H1 (cell line): ENCODE data around the gene HIVEP3. TPM values are rescaled to one million over a fixed set of nuclear protein-coding genes. Genes with fewer than 3 reads are reported as not detected.

Source experiments
- CTCF ChIA-PET: fragments of 300-600 bp; sonication (Branson Sonifier 250); formaldehyde crosslinking; loops from one replicate; lab custom pipeline; 2021; ENCODE audit not compliant: partially characterized antibody; lab: Charles Lee
- POLR2A ChIA-PET: fragments of 300-600 bp; sonication (Branson Sonifier 250); formaldehyde crosslinking; loops from one replicate; lab custom pipeline; 2021; ENCODE audit warnings: inconsistent platforms; ENCODE audit not compliant: partially characterized antibody; lab: Charles Lee
- DNase-seq, 2 experiments: peaks; one replicate each; pipeline versions ENCODE4 v3.0.0 to v3.0.0-alpha.2; 2010 to 2022; ENCODE audit warnings: low spot score in 2 of 2, low read depth in 1 of 2, mixed read lengths in 1 of 2
- FAIRE-seq: peaks from 2 replicates; lab custom pipeline; 2011; peaks lifted over from hg19 to GRCh38; lab: Jason Lieb, UNC
- H2AFZ ChIP-seq: 2 replicates; pipeline ENCODE4 v1.8.1; 2012; ENCODE audit warnings: low read length, inconsistent platforms
- H2AK5ac ChIP-seq: 2 replicates; pipeline ENCODE4 v1.6.1; 2013; ENCODE audit warnings: low read depth, low read length
- H2BK120ac ChIP-seq: replicated peaks from 2 replicates; pipeline ENCODE3; 2013; ENCODE audit warnings: low read depth, low read length, inconsistent platforms
- H2BK12ac ChIP-seq: 2 replicates; pipeline ENCODE4 v1.6.1; 2013; ENCODE audit warnings: low read depth, low read length
- H2BK15ac ChIP-seq: 2 replicates; pipeline ENCODE4 v1.6.1; 2013; ENCODE audit warnings: low read length
- H2BK20ac ChIP-seq: 2 replicates; pipeline ENCODE4 v1.6.1; 2013; ENCODE audit warnings: low read length
- H2BK5ac ChIP-seq: 2 replicates; pipeline ENCODE4 v1.6.1; 2013; ENCODE audit warnings: low read depth, low read length
- H3K14ac ChIP-seq: 2 replicates; pipeline ENCODE4 v1.6.1; 2013; ENCODE audit warnings: inconsistent platforms; ENCODE audit not compliant: insufficient read length
- H3K18ac ChIP-seq: 2 replicates; pipeline ENCODE4 v1.6.1; 2013; ENCODE audit warnings: low read length; ENCODE audit errors: extremely low read depth
- H3K23ac ChIP-seq: 2 replicates; pipeline ENCODE4 v1.6.1; 2013; ENCODE audit warnings: inconsistent platforms; ENCODE audit not compliant: insufficient read length
- H3K23me2 ChIP-seq: 2 replicates; pipeline ENCODE4 v1.6.1; 2013; ENCODE audit warnings: low read depth, low read length
- H3K27ac ChIP-seq: 2 replicates; pipeline ENCODE4 v1.6.1; 2011; ENCODE audit warnings: low read depth, low read length, inconsistent platforms
- H3K27me3 ChIP-seq, 4 experiments: replicated peaks in 1 of 4; 1 replicate in 1 of 4; 2 replicates in 3 of 4; pipeline versions ENCODE4 v1.6.1 to v1.8.1; 2011 to 2013; ENCODE audit warnings: low read length in 3 of 4, mild to moderate bottlenecking in 3 of 4, inconsistent platforms in 2 of 4, mixed read lengths in 2 of 4, moderate library complexity in 1 of 4; ENCODE audit not compliant: control insufficient read depth in 3 of 4, insufficient read depth in 3 of 4; ENCODE audit errors: extremely low read depth in 1 of 4
- H3K36me3 ChIP-seq, 4 experiments: 2 replicates each; pipeline versions ENCODE4 v1.6.1 to v1.8.1; 2011 to 2013; ENCODE audit warnings: mild to moderate bottlenecking in 4 of 4, low read length in 3 of 4, moderate library complexity in 2 of 4, control low read depth in 1 of 4, inconsistent platforms in 1 of 4; ENCODE audit not compliant: insufficient read depth in 4 of 4, control insufficient read depth in 2 of 4
- H3K4ac ChIP-seq: replicated peaks from 2 replicates; pipeline ENCODE3; 2013; ENCODE audit warnings: low read length, low read depth, mixed read lengths, inconsistent platforms; ENCODE audit not compliant: insufficient read length
- H3K4me1 ChIP-seq, 4 experiments: replicated peaks in 1 of 4; 1 replicate in 1 of 4; 2 replicates in 3 of 4; pipeline versions ENCODE4 v1.6.1 to v1.8.1; 2011 to 2013; ENCODE audit warnings: low read length in 3 of 4, inconsistent platforms in 2 of 4, mixed read lengths in 1 of 4; ENCODE audit not compliant: insufficient read depth in 4 of 4, control insufficient read depth in 3 of 4
- H3K4me2 ChIP-seq, 2 experiments: 2 replicates each; pipeline versions ENCODE4 v1.6.1 to v1.8.1; 2011 to 2013; ENCODE audit warnings: low read depth in 2 of 2, low read length in 2 of 2, control low read depth in 1 of 2, inconsistent platforms in 1 of 2, mild to moderate bottlenecking in 1 of 2; ENCODE audit not compliant: insufficient read depth in 1 of 2
- H3K4me3 ChIP-seq, 4 experiments: fragments of 200-600, 300-600 bp in 1 of 4; sonication (generic), shearing (Covaris generic), sonication (Bioruptor Twin) in 1 of 4; 2 replicates each; pipeline versions ENCODE4 v1.5.1 to v1.8.1; 2011 to 2016; ENCODE audit warnings: low read length in 4 of 4, low read depth in 3 of 4, control low read depth in 2 of 4, inconsistent platforms in 2 of 4, mild to moderate bottlenecking in 2 of 4, mixed read lengths in 1 of 4, moderate library complexity in 1 of 4; ENCODE audit not compliant: insufficient read depth in 2 of 4; ENCODE audit errors: extremely low read depth in 1 of 4
- H3K56ac ChIP-seq: replicated peaks from 2 replicates; pipeline ENCODE3; 2013; ENCODE audit warnings: low read depth, mild to moderate bottlenecking, mixed read lengths, low read length, inconsistent platforms; ENCODE audit not compliant: insufficient read length
- H3K79me1 ChIP-seq: 2 replicates; pipeline ENCODE4 v1.6.1; 2013; ENCODE audit warnings: low read depth, low read length, control low read depth
- H3K79me2 ChIP-seq, 2 experiments: 2 replicates each; pipeline versions ENCODE4 v1.6.1 to v1.8.1; 2012 to 2013; ENCODE audit warnings: low read length in 2 of 2, mild to moderate bottlenecking in 2 of 2, inconsistent platforms in 1 of 2; ENCODE audit not compliant: insufficient read depth in 2 of 2, control insufficient read depth in 1 of 2
- H3K9ac ChIP-seq, 4 experiments: replicated peaks in 1 of 4; 1 replicate in 1 of 4; 2 replicates in 3 of 4; pipeline versions ENCODE4 v1.6.1 to v1.8.1; 2011 to 2013; ENCODE audit warnings: low read depth in 3 of 4, low read length in 3 of 4, control low read depth in 2 of 4, mild to moderate bottlenecking in 2 of 4, moderate library complexity in 2 of 4, inconsistent platforms in 1 of 4; ENCODE audit errors: extremely low read depth in 1 of 4
- H3K9me3 ChIP-seq, 2 experiments: 2 replicates each; pipeline versions ENCODE4 v1.6.1 to v1.8.1; 2012 to 2013; ENCODE audit warnings: mild to moderate bottlenecking in 2 of 2, moderate library complexity in 2 of 2, control low read depth in 1 of 2, inconsistent platforms in 1 of 2, low read depth in 1 of 2, low read length in 1 of 2, mixed read lengths in 1 of 2; ENCODE audit not compliant: insufficient read depth in 2 of 2
- H4K20me1 ChIP-seq, 2 experiments: replicated peaks in 1 of 2; 2 replicates each; pipeline versions ENCODE3 to v1.8.1; 2011 to 2013; ENCODE audit warnings: inconsistent platforms in 2 of 2, low read length in 2 of 2, mild to moderate bottlenecking in 1 of 2; ENCODE audit not compliant: insufficient read depth in 2 of 2, control insufficient read depth in 1 of 2
- H4K5ac ChIP-seq: 2 replicates; pipeline ENCODE4 v1.6.1; 2013; ENCODE audit warnings: low read length, low read depth, mixed read lengths, inconsistent platforms; ENCODE audit not compliant: insufficient read length
- H4K8ac ChIP-seq: 2 replicates; pipeline ENCODE4 v1.8.0; 2013; ENCODE audit warnings: mild to moderate bottlenecking, moderate library complexity, low read length, inconsistent platforms; ENCODE audit not compliant: insufficient read depth; ENCODE audit errors: extremely low read depth
- H4K91ac ChIP-seq: replicated peaks from 2 replicates; pipeline ENCODE3; 2013; ENCODE audit warnings: low read length, mixed read lengths, inconsistent platforms; ENCODE audit not compliant: insufficient read length
- WGBS, 2 experiments: shearing (Covaris generic) in 1 of 2; methylation state at CpG; one replicate each; pipeline versions ENCODE4 v1.1.6 to v1.1.7; 2013 to 2015; ENCODE audit warnings: low lambda C conversion rate in 2 of 2, mixed read lengths in 2 of 2, inconsistent platforms in 1 of 2, low coverage in 1 of 2, missing lambda C conversion rate in 1 of 2; ENCODE audit not compliant: insufficient replicate concordance in 2 of 2, insufficient coverage in 1 of 2, insufficient read length in 1 of 2; ENCODE audit errors: extremely low coverage in 1 of 2, missing lambda C conversion rate in 1 of 2; 5-methylcytosine and 5-hydroxymethylcytosine counted together
- polyA plus RNA-seq, 7 experiments: library from polyadenylated mRNA; depleted of rRNA in 3 of 7; stranded (reverse) in 5 of 7; unstranded in 2 of 7; fragments of >200 nt in 5 of 7; fragments of 200-250 nt in 2 of 7; gene quantifications; 1 replicate in 5 of 7; 2 replicates in 1 of 7; 4 replicates in 1 of 7; pipeline versions ENCODE4 v1.2.1 to v1.2.3, GENCODE V29; 2011 to 2013; ENCODE audit warnings: missing spikeins in 2 of 7, mixed read lengths in 2 of 7
- total RNA-seq: library from RNA; stranded (reverse); fragmentation: NEBNext Ultra II Directional; extraction: Animal tissue kit (Norgen Biotek cat#: 25700); gene quantifications from 2 replicates; pipeline ENCODE4 v1.2.1, GENCODE V29; 2021

The HIVEP3 gene
- total and polyA plus RNA-seq, 2 of the 8 experiments (the other 6 are each of a cell fraction or from before 2014, with no cell fraction given), result 0.24 to 0.69 TPM

DNA sequence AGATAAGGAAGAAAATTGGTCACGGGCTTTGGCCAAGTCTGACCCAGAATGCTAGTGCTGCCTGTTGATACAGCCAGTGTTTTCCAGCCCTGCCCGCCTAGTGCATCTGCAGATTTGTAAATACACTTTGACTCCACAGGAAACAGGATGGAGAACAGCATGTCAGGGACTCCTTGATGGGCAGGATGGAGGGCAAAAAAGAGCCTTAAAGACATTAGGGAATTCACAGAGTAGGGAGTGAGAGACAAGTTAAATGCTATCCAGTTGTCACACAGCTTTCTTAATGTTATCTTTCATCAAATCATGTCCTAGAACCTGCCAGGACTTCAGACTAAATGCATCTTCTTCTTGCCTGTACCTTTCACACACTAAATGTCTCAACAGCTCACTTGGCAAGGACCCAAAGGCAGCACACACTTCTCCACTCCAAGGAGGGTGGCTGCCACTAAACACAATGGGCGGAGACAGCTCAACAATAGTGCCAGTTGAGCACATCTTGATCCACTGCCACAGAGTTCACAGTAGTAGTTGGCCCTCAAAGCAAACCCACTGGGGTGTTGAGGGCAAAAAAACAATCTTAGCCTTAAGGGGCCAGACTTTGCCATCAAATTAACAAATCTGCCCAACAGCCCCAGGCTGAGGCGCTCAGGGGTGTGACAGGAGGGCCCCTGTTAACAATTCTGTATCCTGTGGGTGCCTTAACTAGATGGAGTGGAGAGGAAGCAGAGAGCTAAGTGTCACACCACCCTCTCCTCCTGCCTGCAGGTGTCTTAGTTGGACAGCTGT lies 2.7 kb downstream of the HIVEP3 start:
- H3K18ac ChIP-seq, result no peak overlapping the region
- H3K79me1 ChIP-seq, result no peaks in the 10 kb centered on the region
- no peak overlapping the region for H3K14ac ChIP-seq
- H4K91ac ChIP-seq, result no peak overlapping the region
- H3K56ac ChIP-seq, result no peak overlapping the region
- no peak overlapping the region for H3K4me2 ChIP-seq
- no peak overlapping the region for H2BK15ac ChIP-seq
- POLR2A ChIA-PET, result no interaction called here
- H3K4ac ChIP-seq, result no peak overlapping the region
- no peak overlapping the region for H4K5ac ChIP-seq
- no peak overlapping the region for H3K27ac ChIP-seq
- H3K36me3 ChIP-seq, result no peaks in the 10 kb centered on the region
- H2AFZ ChIP-seq, result no peak overlapping the region
- DNase-seq, result no peak
- peaks cover 0 to 1% of the 10 kb centered on the region in 2 experiments for H4K20me1 ChIP-seq
- H3K9me3 ChIP-seq, result no peaks in the 10 kb centered on the region
- no peak overlapping the region for H3K23ac ChIP-seq
- no peak overlapping the region for H2BK12ac ChIP-seq
- peaks cover 7% of the 10 kb centered on the region for H3K23me2 ChIP-seq
- H3K4me3 ChIP-seq, result no peak overlapping the region
- H3K79me2 ChIP-seq, result no peaks in the 10 kb centered on the region
- no peak overlapping the region for H3K9ac ChIP-seq
- no peak for FAIRE-seq
- H3K27me3 ChIP-seq, result peaks cover 14 to 36% (median 30%) of the 10 kb centered on the region in 4 experiments
- peaks cover 8 to 22% (median 12%) of the 10 kb centered on the region in 4 experiments for H3K4me1 ChIP-seq
- no peak overlapping the region for H2BK120ac ChIP-seq
- no peak overlapping the region for H2AK5ac ChIP-seq
- WGBS, 2 experiments, result 95% methylated on average over 4 of the region's 4 CpGs; no CpG with 5 or more reads in 1 of the 2 experiments
- no peak overlapping the region for H4K8ac ChIP-seq
- no peak overlapping the region for H2BK5ac ChIP-seq
- CTCF ChIA-PET, result interaction anchor here (1.2 to 1.3 kb wide), 2 partner anchors 32 to 257 kb away, joined by 3 to 4 read pairs; no protein-coding TSS in a partner anchor
- no peak overlapping the region for H2BK20ac ChIP-seq
